T1000 (cell line): ENCODE data around the gene TENM4.
"Not testable (repeated sequence)": the region's sequence is repeated elsewhere in the genome, so short reads cannot be mapped to it uniquely, and the experiment has no call there.

ENCODE experiments used
- DNase-seq: peaks from one replicate; lab custom pipeline; 2025; ENCODE audit warnings: mixed read lengths; lab: John Stamatoyannopoulos, UW

TENM4 gene

GRCh38 chr11:78638704-78639380 is 802.0 kb downstream of the TENM4 start:
- DNase-seq = no peak

- not testable (repeated sequence) for DNase-seq
Observed at GRCh38 chr11:78637527-78637926, 803.3 kb downstream of the TENM4 start.

- DNase-seq = no peak
Observed at GRCh38 chr11:78635814-78636506, 804.9 kb downstream of the TENM4 start.

GRCh38 chr11:78633516-78634310 is 807.1 kb downstream of the TENM4 start:
- no peak for DNase-seq

GRCh38 chr11:78630561-78631303 is 810.1 kb downstream of the TENM4 start:
- no peak for DNase-seq

- no peak for DNase-seq
Observed at GRCh38 chr11:78630155-78630554, 810.7 kb downstream of the TENM4 start.

GRCh38 chr11:78622666-78623065 is 818.2 kb downstream of the TENM4 start:
- DNase-seq = no peak

GRCh38 chr11:78620159-78620558 is 820.7 kb downstream of the TENM4 start:
- DNase-seq = no peak

- DNase-seq = no peak
Observed at GRCh38 chr11:78615724-78616123, 825.1 kb downstream of the TENM4 start.

- DNase-seq = no peak
Observed at GRCh38 chr11:78613378-78613813, 827.4 kb downstream of the TENM4 start.

- no peak for DNase-seq
Observed at GRCh38 chr11:78612721-78613377, 828.0 kb downstream of the TENM4 start.

GRCh38 chr11:78609321-78609720 is 831.5 kb downstream of the TENM4 start:
- not testable (repeated sequence) for DNase-seq

- DNase-seq = no peak
Observed at GRCh38 chr11:78607696-78608095, 833.1 kb downstream of the TENM4 start.

GRCh38 chr11:78606667-78607066 is 834.2 kb downstream of the TENM4 start:
- DNase-seq = no peak

- DNase-seq = no peak
Observed at GRCh38 chr11:78605296-78605695, 835.5 kb downstream of the TENM4 start.

GRCh38 chr11:78603792-78604191 is 837.0 kb downstream of the TENM4 start:
- no peak for DNase-seq
